Chondrocyte (in vitro differentiated cells): Measurements from ENCODE around the gene WDFY1. TPM values are rescaled to one million over a fixed set of nuclear protein-coding genes. Genes with fewer than 3 reads are reported as not detected.

Experiments
- DNase-seq: peaks from one replicate; pipeline ENCODE4 v3.0.0; 2021; ENCODE audit warnings: mixed read lengths, low spot score
- H3K27ac Mint-ChIP-seq: one replicate; pipeline ENCODE4 v1.8.0; 2021; ENCODE audit warnings: mild to moderate bottlenecking, moderate library complexity, mixed read lengths; ENCODE audit not compliant: unreplicated experiment
- H3K27me3 Mint-ChIP-seq: 2 replicates; pipeline ENCODE4 v1.8.0; 2021; ENCODE audit warnings: low read depth, mixed read lengths
- H3K36me3 Mint-ChIP-seq: 2 replicates; pipeline ENCODE4 v1.8.0; 2021; ENCODE audit warnings: low read depth, mixed read lengths
- H3K4me1 Mint-ChIP-seq: 2 replicates; pipeline ENCODE4 v1.8.0; 2021; ENCODE audit warnings: low read depth, mild to moderate bottlenecking, mixed read lengths
- H3K4me3 Mint-ChIP-seq: one replicate; pipeline ENCODE4 v1.8.0; 2021; ENCODE audit warnings: mild to moderate bottlenecking, moderate library complexity, mixed read lengths; ENCODE audit not compliant: unreplicated experiment
- H3K9me3 Mint-ChIP-seq: 2 replicates; pipeline ENCODE4 v1.8.0; 2021; ENCODE audit warnings: low read depth, mixed read lengths
- CTCF ChIP-seq: fragments of 200-600 bp; sonication (generic); IDR thresholded peaks from 2 replicates; pipeline ENCODE4 v1.5.0; 2021; ENCODE audit warnings: antibody characterized with exemption, mild to moderate bottlenecking, moderate library complexity
- total RNA-seq: library from RNA; stranded (reverse); gene quantifications from 3 replicates; pipeline ENCODE4 v1.2.1, GENCODE V29; 2021

The WDFY1 gene
- total RNA-seq, 1 donor from 2014 or later = 61.3 TPM

GRCh38 chr2:223989206-223989855, 44.2 kb upstream of the WDFY1 start:
- Mint-ChIP-seq H3K4me3 (no peak overlapping the region), H3K36me3 (peaks cover 3% of the 10 kb centered on the region), H3K9me3 (no peaks in the 10 kb centered on the region), H3K27ac (no peak overlapping the region), H3K4me1 (peaks cover 11% of the 10 kb centered on the region), H3K27me3 (no peaks in the 10 kb centered on the region)
- TF ChIP-seq CTCF = no peak
- no peak for DNase-seq

- no peak overlapping the region for H3K4me3 Mint-ChIP-seq
- H3K9me3 Mint-ChIP-seq = no peaks in the 10 kb centered on the region
- DNase-seq = no peak
- peaks cover 3% of the 10 kb centered on the region for H3K36me3 Mint-ChIP-seq
- no peaks in the 10 kb centered on the region for H3K27me3 Mint-ChIP-seq
- H3K4me1 Mint-ChIP-seq = peaks cover 4% of the 10 kb centered on the region
- TF ChIP-seq CTCF = no peak
- H3K27ac Mint-ChIP-seq = no peak overlapping the region
These were observed 36.1 kb upstream of the WDFY1 start for GRCh38 chr2:223981241-223981640.

- DNase-seq = no peak
- Mint-ChIP-seq H3K36me3 (peaks cover 3% of the 10 kb centered on the region), H3K9me3 (no peaks in the 10 kb centered on the region), H3K4me3 (no peak overlapping the region), H3K4me1 (peaks cover 4% of the 10 kb centered on the region), H3K27ac (no peak overlapping the region), H3K27me3 (no peaks in the 10 kb centered on the region)
- TF ChIP-seq CTCF = no peak
These were observed 35.7 kb upstream of the WDFY1 start for GRCh38 chr2:223980803-223981202.

- H3K27me3 Mint-ChIP-seq = no peaks in the 10 kb centered on the region
- peaks cover 3% of the 10 kb centered on the region for H3K36me3 Mint-ChIP-seq
- H3K27ac Mint-ChIP-seq = no peak overlapping the region
- no peaks in the 10 kb centered on the region for H3K9me3 Mint-ChIP-seq
- peaks cover 4% of the 10 kb centered on the region for H3K4me1 Mint-ChIP-seq
- no peak for TF ChIP-seq CTCF
- no peak for DNase-seq
- H3K4me3 Mint-ChIP-seq = no peak overlapping the region
These were observed 35.2 kb upstream of the WDFY1 start for GRCh38 chr2:223980397-223980735.

GRCh38 chr2:223979730-223980396, 34.7 kb upstream of the WDFY1 start:
- no peak overlapping the region for H3K4me3 Mint-ChIP-seq
- TF ChIP-seq CTCF = no peak
- H3K4me1 Mint-ChIP-seq = peaks cover 4% of the 10 kb centered on the region
- H3K9me3 Mint-ChIP-seq = no peaks in the 10 kb centered on the region
- no peak overlapping the region for H3K27ac Mint-ChIP-seq
- peaks cover 3% of the 10 kb centered on the region for H3K36me3 Mint-ChIP-seq
- DNase-seq = no peak
- H3K27me3 Mint-ChIP-seq = no peaks in the 10 kb centered on the region
